Lower lobe of right lung (tissue), 2 donors: ENCODE results near the gene FTCDNL1. TPM values are rescaled to one million over a fixed set of nuclear protein-coding genes. Genes with fewer than 3 reads are reported as not detected.

ENCODE experiments used
- ATAC-seq, 2 donors: fragments of 200-7000 bp; cut with Tn5 transposase; one replicate each; pipeline ENCODE4 v1.9.1; 2020 to 2022; ENCODE audit warnings: mild to moderate bottlenecking in 2 of 2, moderate library complexity in 2 of 2
- DNase-seq: peaks from one replicate; pipeline ENCODE4 v3.0.0-alpha.2; 2020
- H3K27ac ChIP-seq: fragments of 200-600 bp; one replicate; pipeline ENCODE4 v1.8.0; 2022
- H3K27me3 ChIP-seq: fragments of 200-600 bp; one replicate; pipeline ENCODE4 v1.8.0; 2022; ENCODE audit warnings: low read depth
- H3K36me3 ChIP-seq: fragments of 200-600 bp; one replicate; pipeline ENCODE4 v1.8.0; 2022; ENCODE audit warnings: mild to moderate bottlenecking
- H3K4me1 ChIP-seq: fragments of 200-600 bp; one replicate; pipeline ENCODE4 v1.8.0; 2022
- H3K4me3 ChIP-seq: fragments of 200-600 bp; one replicate; pipeline ENCODE4 v1.8.0; 2022; ENCODE audit warnings: mild to moderate bottlenecking
- H3K9me3 ChIP-seq: fragments of 200-600 bp; one replicate; pipeline ENCODE4 v1.8.0; 2022
- CTCF ChIP-seq: fragments of 200-600 bp; IDR thresholded peaks from one replicate; pipeline ENCODE4 v1.8.0; 2022; ENCODE audit warnings: antibody characterized with exemption, mild to moderate bottlenecking
- intact Hi-C: fragments of 100-400 bp; cut with DNase I; formaldehyde crosslinking; loops from one replicate; pipeline ENCODE4 v1.11.0; 2022
- total RNA-seq: library from RNA; stranded (reverse); fragmentation: NEBNext Ultra II Directional; extraction: Animal tissue kit (Norgen Biotek cat#: 25700); gene quantifications from one replicate; pipeline ENCODE4 v1.2.1, GENCODE V29; 2021
- donor health status: DM: no; HTN: yes; CAD: no; lungs with severe emphysema.

The FTCDNL1 gene
- total RNA-seq, 1 donor from 2014 or later: 3.7 TPM

- no peak overlapping the region for H3K27ac ChIP-seq
- intact Hi-C loops: no loop called here
- no peak for TF ChIP-seq CTCF
These were observed 24.4 kb upstream of the FTCDNL1 start for GRCh38 chr2:199875400-199875799.

GRCh38 chr2:199874209-199874608 lies 23.2 kb upstream of the FTCDNL1 start:
- Histone ChIP-seq H3K27ac (no peak overlapping the region), H3K4me3 (no peak overlapping the region), H3K27me3 (no peaks in the 10 kb centered on the region), H3K36me3 (no peaks in the 10 kb centered on the region), H3K4me1 (no peaks in the 10 kb centered on the region), H3K9me3 (peaks cover 8% of the 10 kb centered on the region)
- intact Hi-C loops: no loop called here
- DNase-seq (no peak), ATAC-seq (no peak)
- TF ChIP-seq CTCF: no peak

More at GRCh38 chr2:199875400-199875799, 24.4 kb upstream of the FTCDNL1 start:
- DNase-seq (no peak), ATAC-seq (no peak)
- H3K36me3 ChIP-seq: no peaks in the 10 kb centered on the region
- H3K4me1 ChIP-seq: no peaks in the 10 kb centered on the region
- peaks cover 8% of the 10 kb centered on the region for H3K9me3 ChIP-seq
- no peak overlapping the region for H3K4me3 ChIP-seq
- no peaks in the 10 kb centered on the region for H3K27me3 ChIP-seq

- intact Hi-C loops: no loop called here
- no peak for ATAC-seq
These were observed 19.6 kb upstream of the FTCDNL1 start for GRCh38 chr2:199870581-199870980.

GRCh38 chr2:199869653-199870052 lies 18.7 kb upstream of the FTCDNL1 start:
- no peak for TF ChIP-seq CTCF
- Histone ChIP-seq H3K27ac (no peak overlapping the region), H3K36me3 (no peaks in the 10 kb centered on the region), H3K4me3 (no peak overlapping the region), H3K27me3 (no peaks in the 10 kb centered on the region), H3K9me3 (peaks cover 8% of the 10 kb centered on the region), H3K4me1 (no peaks in the 10 kb centered on the region)
- intact Hi-C loops: no loop called here
- no peak for ATAC-seq
- no peak for DNase-seq

More at GRCh38 chr2:199870581-199870980, 19.6 kb upstream of the FTCDNL1 start:
- Histone ChIP-seq H3K27me3 (no peaks in the 10 kb centered on the region), H3K27ac (no peak overlapping the region), H3K9me3 (peaks cover 8% of the 10 kb centered on the region), H3K4me3 (no peak overlapping the region), H3K4me1 (no peaks in the 10 kb centered on the region), H3K36me3 (no peaks in the 10 kb centered on the region)
- no peak for DNase-seq
- TF ChIP-seq CTCF: no peak

GRCh38 chr2:199869227-199869541 lies 18.2 kb upstream of the FTCDNL1 start:
- Histone ChIP-seq H3K36me3 (no peaks in the 10 kb centered on the region), H3K9me3 (peaks cover 5% of the 10 kb centered on the region), H3K27me3 (no peaks in the 10 kb centered on the region), H3K4me3 (no peak overlapping the region), H3K27ac (no peak overlapping the region), H3K4me1 (no peaks in the 10 kb centered on the region)
- no peak for TF ChIP-seq CTCF
- intact Hi-C loops: no loop called here
- ATAC-seq (no peak), DNase-seq (no peak)
